HG02588 (cell line): ENCODE data around the gene CTBP1.

Experiments
- ATAC-seq: cut with Tn5 transposase; IDR thresholded peaks from one replicate; pipeline ENCODE4 v1.9.1; 2021; ENCODE audit warnings: mild to moderate bottlenecking, moderate library complexity; ENCODE audit not compliant: unreplicated experiment

Gene CTBP1

DNA sequence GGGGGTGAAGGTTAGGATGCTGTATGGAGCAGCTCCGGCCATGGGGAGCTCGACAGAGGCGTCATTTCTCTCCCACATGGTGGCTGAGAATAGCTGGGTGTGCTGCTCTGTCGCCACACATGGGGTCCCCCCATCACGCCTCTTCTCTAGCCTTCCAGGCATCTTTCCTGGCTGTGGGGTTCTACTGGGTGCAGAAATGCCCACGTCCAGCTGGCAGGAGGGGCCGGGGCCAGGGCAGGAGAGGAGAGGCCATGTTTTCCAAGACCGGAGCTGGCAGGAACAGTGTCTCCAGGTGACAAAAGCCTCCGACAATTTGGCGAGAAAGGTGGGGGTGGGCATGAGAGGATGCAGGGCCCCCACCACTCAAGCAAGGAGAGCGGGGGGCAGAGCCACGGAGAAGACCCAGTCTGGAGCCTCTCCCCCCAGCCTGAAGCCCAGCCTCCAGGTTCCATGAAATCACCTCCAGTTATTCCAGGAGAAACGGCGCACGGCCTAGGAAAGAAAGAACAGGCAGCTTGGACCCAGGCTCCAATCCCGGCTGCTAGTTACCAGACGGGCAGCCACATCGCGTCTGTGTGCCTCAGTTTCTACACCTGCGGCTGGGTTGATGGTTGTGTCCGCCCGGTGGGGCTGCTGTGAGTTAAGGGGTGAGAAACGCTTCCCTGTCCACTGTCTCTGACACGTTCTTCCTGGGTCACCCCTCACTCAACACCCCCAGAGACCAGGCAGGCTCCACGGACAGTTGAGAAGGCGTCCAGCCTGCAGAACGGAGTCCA is 49.2 kb downstream of the CTBP1 start:
- ATAC-seq, result no peak

DNA sequence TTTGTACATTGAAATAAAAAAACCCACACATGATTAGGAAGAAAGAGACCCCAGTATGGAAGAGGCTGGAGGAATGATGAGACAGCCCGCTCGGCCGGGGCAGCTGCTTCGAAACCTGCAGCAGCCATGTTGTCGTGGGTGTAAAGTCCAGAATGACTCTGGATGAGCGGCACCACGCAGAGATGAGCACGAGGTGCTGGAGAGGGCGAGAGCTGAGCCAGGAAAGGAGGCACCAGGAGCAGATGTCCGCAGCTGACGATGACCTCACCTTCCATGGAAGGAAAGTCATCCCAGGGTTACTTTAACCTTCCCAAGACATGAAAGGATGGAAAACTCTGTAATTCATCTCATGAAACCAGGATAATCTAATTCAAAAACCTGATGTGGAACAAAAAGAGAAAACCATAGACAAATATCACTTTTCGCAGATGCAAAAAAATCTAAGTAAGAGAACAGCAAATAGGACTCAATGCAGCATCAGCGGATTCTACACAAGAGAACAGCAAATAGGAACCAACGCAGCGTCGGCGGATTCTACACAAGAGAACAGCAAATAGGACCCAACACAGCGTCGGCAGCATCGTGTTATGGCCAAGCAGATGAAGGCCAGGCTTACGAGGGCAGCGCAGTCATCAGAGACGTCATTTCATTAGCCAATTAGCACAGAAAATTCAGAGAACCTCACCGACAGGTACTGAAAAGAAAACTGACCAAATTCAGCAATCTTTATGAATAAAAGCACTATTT is 50.7 kb downstream of the CTBP1 start:
- no peak for ATAC-seq

DNA sequence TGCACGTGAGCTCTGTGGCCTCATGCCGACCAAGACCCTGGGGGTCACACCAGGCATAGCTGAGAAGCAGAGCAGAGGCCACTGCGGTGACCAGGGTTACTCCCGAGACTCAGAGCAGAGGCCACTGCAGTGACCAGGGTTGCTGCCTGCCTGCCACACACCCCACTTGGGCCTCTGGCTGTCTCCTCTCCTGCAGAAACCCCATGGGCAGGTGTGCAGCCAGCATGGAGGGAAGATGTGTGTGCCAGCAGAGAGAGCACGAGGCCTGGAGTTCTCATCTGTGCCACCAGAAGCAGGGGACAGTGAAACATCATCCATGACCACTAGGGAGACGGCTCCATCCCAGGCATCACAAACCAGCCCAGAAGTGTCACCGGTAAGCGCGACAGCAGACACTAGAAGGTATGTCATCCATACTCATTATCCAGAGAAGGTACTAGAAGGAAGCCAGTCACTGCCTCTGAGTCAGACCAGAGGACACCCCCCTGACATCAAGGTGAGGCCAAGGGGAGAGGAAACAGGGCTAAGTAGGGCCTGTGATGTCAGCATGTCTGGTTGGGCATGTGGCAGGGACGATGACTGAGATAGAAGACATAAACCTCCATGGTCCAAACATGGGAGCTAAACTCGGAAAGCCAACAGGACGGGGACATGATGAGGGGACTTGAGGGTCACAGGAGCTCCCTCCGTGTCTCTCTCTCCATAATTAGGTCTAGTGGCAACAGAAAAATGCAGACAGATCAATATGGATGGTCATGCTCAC is 52.3 kb downstream of the CTBP1 start:
- ATAC-seq, result no peak

DNA sequence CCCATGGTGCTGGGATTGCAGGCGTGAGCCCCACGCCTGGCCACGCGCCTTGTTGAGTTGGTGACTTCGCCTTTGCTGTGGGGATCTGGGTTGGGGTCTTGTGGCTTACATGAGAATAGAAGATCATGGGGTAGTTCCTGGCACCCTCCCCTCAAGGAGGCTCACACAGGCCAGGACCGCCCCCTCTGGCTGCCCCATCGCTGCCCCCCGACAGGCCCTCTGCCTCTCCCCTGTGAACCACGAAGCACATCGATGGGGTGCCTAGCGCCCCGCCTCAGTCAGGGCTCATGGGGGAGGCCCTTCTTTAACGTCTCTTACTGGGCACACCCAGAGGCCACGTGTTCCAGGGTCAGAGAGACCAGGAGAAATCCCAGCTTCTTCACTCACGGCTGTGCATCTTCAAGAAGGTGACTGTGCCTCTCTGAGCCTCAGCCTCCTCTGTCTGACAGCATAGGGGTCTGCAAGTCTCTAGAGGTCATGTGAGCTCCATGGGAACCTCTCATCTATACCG is 53.0 kb downstream of the CTBP1 start:
- no peak for ATAC-seq

DNA sequence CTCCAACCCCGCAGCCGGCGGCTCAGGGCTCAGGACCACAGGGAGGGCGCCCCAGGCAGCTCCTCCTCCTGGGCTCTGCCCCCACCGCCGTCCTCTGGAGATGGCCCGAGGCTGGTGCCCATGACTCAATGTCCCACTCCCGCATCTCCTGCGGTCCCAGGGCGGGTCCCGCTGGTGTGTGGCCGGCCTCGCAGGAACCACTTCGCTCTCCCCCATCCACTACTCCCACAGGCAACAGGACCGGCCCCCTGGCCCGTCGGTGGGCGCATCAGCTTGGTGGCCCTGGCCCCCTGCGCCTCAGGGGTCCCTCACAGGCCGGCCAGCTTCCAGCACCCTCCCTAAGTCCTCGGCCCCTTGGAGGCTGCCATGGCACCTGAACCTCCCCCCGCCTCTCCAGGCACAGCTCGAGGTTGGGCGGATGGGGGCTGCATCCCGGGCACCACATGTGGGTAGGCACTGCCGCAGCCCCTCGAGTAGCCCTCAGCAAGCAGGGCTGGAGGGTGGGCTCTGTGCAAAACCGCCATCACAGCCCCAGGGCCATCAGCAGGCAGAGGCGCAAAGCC is 53.7 kb downstream of the CTBP1 start:
- ATAC-seq, result no peak

DNA sequence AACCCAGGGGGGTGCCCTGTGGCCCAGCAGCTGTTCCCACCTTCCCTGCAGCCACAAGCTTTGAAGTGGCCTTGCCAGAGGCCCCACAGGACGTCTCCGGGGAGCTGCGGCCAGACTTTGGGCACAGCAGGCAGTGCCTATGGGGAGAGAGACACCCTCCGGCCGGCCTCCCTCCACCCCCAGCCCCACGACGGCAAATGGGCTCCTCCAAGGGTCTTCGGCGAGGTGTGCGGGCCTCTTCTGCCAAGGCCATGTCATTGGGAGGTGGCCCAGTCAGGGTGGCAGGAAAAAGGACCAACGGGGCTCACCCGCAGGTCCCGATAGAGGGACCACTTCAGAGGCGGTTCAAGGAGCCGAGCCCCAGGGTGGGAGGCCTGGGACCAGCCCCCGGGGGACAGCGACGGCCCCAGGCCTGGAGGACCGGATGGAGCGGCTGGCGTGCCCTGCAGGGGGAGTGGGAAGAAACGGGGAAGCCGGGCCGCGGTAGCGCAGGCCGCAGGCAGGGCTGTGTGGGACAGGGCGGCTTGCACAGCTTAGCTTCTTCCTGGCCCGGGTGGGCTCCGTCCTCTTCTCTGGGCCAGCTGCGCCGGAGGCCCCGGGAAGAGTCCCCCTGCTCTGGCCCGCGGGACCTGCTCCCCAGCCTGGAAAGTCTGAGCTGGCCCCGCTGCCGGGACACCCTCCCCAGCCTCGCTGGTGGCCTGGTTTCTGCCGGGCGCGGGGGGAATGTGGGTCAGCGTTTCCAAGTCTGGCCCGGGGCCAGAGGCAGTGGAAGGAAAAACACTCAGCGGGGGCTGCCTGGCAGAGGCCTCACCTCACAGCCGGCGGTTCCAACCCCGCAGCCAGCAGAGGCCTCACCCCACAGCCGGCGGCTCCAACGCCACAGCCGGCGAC is 54.7 kb downstream of the CTBP1 start:
- no peak for ATAC-seq

DNA sequence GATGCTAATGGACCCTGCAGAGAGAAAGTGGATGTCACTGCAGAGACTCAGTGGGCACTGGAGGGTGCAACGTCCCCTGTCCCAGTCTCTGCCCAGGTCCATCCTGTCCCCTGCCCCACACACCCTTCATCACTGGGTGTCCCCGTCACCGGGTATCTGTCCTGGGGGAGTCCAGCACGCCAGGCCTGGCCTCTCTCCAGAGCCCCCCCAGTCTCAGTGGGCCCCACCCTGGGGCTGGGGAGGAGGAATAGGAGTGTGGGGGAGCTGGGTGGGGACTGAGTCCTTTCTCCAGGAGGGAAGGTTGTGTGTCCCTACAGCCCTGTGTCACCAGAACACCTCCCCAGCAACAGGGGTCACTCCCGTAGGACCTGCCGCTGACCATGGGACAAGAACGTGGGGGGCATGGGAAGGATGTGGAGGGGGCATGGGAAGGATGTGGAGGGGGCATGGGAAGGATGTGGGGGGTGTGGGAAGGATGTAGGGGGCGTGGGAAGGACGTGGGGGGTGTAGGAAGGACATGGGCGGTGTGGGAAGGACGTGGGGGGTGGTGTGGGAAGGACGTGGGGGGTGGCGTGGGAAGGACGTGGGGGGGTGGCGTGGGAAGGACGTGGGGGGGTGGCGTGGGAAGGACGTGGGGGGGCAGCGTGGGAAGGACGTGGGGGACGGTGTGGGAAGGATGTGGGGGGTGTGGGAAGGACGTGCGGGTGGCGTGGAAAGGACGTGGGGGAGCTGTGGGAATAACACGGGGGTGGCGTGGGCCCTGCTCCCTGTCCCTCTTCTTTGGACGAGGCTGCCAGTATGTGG is 55.5 kb downstream of the CTBP1 start:
- no peak for ATAC-seq

DNA sequence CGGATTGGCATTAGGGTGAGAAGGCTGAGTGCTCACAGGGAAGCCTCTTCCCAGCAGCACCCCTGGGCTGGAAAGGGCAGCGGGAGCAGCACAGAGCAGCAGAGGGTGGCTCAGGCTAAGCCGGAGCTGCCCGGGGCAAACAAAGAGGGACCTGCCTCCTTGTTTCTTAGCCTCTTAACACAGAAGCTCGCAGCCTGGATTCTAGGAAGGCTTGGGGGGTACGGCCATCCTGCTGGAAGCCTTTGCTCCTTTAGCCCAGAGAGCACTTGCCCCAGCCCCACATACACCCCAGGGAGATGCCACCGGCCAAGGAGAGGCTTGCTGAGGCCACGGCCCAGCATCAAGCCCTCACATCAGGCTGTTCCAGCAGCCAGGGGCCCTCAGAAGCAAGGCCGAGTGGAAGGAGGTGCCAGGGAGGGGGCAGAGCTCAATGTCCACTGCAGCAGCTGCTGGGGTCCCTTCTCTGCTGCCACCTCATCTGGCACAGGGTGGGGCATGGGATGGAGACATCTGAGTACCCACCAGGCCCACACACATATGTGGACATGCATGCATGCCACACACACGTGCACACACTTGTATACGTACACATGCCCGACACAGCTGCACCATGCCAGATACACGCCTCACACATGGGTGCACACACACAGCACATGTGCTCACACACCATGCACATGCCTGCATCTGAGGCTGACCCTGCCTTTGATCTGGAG is 56.3 kb downstream of the CTBP1 start:
- no peak for ATAC-seq

DNA sequence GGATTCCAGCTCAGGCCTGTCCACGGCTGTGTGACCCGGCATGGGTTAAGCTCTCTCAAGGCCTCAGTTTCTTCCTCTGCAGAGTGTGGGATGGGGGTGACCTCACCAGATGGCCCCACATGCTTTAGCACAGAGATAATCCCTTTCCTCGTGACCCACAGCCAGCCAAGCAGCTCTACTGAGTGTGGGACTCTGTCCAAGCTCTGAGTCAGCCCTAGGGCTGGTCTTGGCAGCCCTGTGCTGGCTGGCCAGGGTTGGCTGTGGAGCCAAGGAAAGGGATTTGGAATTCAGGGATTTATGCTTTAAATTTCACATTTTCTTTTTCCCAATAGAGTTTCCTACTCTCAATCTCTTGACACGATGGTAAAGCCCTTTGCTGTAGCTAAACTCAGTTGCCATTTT is 56.8 kb downstream of the CTBP1 start:
- ATAC-seq, result no peak

DNA sequence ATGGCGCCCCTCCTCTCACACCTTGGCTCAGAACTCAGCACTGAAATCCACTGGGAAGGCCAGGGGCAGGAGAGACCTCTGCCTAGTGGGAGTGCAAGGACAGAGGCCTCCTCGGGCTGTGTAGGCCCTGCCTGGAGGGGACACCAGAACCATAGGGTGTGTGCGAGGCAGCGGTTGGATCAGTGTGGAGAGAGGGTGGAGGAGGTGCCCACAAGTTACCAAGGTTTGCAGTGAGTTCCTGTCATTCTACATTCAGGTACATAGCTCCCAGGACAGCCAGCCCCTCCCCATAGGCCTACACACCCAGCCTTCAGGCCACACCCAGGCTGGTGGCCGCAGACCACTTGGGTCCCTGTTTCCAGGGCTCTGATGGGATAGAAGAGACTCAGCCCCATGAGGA is 57.3 kb downstream of the CTBP1 start:
- no peak for ATAC-seq

DNA sequence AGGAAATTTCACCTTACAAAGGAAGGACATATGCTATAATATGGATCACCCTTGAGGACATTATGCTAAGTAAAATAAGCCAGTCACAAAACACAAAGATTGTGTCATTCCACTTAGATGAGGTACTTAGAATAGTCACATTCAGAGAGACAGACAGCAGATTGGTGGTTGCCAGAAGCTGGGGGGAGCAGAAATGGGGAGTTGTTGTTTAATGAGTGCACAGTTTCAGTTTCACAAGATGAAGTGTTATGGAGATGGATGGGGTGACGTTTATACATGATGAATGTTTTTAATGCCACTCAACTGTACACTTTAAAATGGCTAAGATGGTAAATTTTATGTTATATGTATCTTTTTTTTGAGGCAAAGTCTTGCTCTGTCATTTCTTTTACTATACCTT is 61.7 kb downstream of the CTBP1 start:
- no peak for ATAC-seq

DNA sequence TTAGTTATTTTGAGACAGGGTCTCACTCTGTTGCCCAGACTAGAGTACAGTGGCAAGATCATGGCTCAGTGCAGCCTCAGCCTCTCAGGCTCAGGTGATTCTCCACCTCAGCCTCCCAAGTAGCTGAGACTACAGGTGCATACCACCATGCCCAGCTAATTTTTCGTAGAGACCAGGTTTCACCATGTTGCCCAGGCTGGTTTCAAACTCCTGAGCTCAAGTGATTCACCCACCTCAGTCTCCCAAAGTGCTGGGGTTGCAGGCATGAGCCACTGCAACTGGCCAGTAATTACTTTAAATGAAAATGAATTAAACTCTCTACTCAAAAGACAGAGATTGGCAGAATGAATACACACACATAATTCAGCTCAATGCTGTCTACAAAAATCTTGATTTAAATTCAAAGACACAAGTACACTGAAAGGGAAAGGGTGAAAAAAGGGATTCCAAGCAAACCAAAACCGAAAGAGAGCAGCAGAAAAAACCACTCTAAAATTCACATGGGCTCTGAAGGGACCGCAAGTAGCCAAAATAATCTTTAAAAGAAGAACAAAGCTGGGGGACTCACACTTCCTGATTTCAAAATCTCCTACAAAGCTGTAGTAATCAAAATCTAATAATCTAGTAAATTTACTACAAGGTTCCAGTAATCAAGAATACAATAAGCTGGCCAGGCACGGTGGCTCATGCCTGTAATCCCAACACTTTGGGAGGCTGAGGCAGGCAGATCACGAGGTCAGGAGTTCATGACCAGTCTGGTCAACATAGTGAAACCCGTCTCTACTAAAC is 64.8 kb downstream of the CTBP1 start:
- no peak for ATAC-seq

DNA sequence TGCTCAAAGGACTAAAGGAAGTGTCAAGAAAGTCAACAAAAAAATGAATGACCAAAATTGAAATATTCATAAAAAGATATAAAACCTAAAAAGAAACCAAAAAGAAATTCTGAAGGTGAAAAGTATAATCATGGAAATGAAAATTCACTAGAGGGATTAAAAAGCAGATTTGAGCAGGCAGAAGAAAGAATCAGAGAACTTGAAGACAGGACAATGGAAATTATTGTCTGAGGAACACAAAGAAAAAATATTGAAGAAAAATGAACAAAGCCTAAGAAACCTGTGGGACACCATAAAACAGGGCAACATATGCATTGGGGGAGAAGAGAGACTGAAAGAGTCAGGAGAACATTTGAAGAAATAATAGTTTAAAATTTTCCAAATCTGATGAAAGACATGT is 66.6 kb downstream of the CTBP1 start:
- ATAC-seq, result no peak

DNA sequence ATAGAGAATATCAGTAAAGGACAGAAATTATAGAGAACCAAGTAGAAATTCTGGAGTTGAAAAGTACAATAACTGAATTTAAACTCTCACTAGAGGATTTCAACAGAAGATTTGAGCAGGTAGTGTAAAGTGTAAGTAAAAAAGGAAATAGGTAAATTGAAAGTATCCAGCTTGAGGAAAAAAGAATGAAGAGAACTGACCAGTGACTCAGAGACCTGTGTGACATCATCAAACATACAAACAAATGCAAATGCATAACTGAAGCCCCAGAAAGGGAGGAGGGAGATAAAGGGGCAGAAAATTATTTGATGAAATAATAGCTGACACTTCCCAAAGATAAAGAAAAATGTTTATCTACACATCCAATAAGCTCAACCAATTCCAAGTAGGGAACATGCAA is 68.3 kb downstream of the CTBP1 start:
- no peak for ATAC-seq

DNA sequence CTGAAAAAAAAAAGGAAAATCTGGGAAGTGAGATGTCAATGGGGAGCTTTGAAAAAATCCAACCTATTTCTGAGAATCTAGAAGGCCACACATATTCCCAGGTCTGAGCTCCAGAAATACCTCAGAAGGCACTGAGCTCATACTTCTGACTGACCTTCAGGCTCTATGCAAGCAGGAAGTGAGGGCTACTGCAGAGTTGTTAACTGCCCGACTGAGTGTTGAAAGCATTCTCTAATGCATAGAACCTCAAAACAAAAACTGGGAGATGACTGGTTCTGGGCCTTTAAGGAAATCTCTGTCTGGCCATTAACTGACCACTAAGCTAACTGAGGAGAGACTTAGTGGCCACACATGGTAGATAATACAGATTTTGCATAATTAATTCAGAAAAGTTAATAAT is 69.0 kb downstream of the CTBP1 start:
- ATAC-seq, result no peak

DNA sequence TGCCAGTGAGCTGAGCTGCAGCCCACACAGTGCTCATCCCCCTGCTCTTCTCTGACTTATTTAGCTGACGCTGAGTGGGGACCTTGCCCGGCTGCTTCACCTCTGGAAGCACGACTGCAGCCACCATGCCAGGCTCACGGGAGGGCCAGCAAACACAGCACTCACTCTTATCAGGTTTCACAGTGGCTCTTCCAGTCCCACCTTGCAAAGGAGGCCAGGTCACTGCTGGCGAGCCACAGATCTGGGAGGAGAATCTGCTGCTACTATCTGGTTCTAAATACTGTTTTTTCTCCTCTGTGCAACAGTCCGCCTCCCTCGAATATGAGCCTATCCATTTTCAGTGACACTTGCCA is 69.9 kb downstream of the CTBP1 start:
- no peak for ATAC-seq

DNA sequence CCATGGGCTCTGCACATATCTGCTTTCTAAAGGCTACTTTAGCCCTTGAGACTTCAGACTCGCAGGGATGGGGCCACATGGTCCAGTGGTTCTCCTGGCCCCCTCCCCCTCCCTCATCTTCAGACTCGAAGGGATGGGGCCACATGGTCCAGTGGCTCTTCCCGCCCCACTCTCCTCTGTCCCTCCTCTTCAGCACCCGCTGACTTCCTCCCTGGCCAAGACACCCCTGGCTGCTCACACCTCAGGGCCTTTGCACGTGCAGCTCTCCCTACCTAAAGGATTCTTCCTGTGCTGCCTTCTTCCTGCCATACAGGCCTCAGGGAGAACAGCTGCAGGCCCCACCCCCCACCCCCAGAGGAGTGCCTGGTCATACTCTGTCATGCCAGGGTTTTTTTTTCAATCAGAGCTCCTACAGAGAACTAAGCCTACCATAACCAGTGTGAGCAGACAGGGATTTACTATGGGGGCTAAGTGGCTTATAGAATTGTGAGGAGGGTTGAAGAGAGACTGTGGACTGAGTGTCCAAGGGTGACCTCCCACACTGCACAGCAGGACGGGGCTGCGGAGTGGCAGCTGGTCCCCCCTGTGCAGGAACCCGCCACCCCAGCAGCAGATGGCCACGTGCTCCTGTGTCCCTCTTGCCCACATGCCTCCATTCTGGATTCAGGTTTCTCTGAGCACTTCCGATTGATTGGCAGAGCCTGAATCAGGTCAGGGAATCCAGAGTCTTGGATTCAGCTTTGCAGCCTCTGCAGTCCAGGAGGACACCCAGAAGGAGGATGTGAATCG is 70.4 kb downstream of the CTBP1 start:
- ATAC-seq, result no peak
